Right kidney (tissue), 1 donor: ENCODE data around the gene ENTPD3.
"Not testable (repeated sequence)": the region's sequence is repeated elsewhere in the genome, so short reads cannot be mapped to it uniquely, and the experiment has no call there.

ENCODE experiments used
- DNase-seq: peaks from one replicate; pipeline ENCODE4 v3.0.0-alpha.2; 2016

ENTPD3 gene

GRCh38 chr3:40458473-40458872 lies 71.5 kb downstream of the ENTPD3 start:
- no peak for DNase-seq

- DNase-seq: not testable (repeated sequence)
These were observed 73.5 kb downstream of the ENTPD3 start for GRCh38 chr3:40460481-40460880.

- DNase-seq: no peak
These were observed 74.2 kb downstream of the ENTPD3 start for GRCh38 chr3:40461161-40461560.

- not testable (repeated sequence) for DNase-seq
These were observed 75.9 kb downstream of the ENTPD3 start for GRCh38 chr3:40462838-40463237.

GRCh38 chr3:40463579-40463978 lies 76.6 kb downstream of the ENTPD3 start:
- DNase-seq: no peak

GRCh38 chr3:40464339-40465110 lies 77.5 kb downstream of the ENTPD3 start:
- DNase-seq: no peak

GRCh38 chr3:40465111-40465407 lies 78.1 kb downstream of the ENTPD3 start:
- no peak for DNase-seq

GRCh38 chr3:40465456-40465855 lies 78.5 kb downstream of the ENTPD3 start:
- DNase-seq: no peak

GRCh38 chr3:40468018-40468417 lies 81.0 kb downstream of the ENTPD3 start:
- DNase-seq: no peak

- no peak for DNase-seq
These were observed 83.7 kb downstream of the ENTPD3 start for GRCh38 chr3:40470701-40471100.

GRCh38 chr3:40476478-40477470 lies 89.8 kb downstream of the ENTPD3 start, which contains the start of gene ZNF619:
Gene ZNF619, plus strand, starts transcription at chr3:40477122. Its CDS starts 858 bp downstream, at chr3:40477980.
- DNase-seq: peak; percentile 92

GRCh38 chr3:40477666-40478065 lies 90.7 kb downstream of the ENTPD3 start:
- no peak for DNase-seq
